Measurements from ENCODE around the gene DUSP1. TPM values are rescaled to one million over a fixed set of nuclear protein-coding genes. Genes with fewer than 3 reads are reported as not detected.

Gene DUSP1
- total RNA-seq, 1 experiment from 2014 or later = 16.6 TPM

DNA sequence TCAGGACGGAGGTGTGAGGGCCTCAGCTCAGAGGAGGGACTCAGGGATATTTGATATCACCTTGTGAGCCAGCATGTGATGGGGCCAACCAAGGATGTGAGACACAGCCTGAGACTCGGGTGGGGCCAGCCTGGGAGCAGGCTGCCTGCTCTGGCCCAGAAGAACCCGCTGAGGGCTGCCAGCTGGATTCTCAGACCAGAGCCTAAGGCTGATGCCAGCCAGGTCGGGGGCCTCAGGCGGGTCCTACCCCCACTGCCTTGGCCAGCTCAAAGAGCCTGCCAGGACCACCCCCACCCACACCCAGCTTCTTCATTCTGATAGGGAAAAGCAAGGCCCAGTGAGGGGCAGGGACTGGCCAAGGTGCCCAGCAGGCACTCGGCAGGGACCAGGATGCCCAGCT lies 20.3 kb upstream of the DUSP1 start:
- POLR2A ChIA-PET = no interaction called here
- H3K4me2 ChIP-seq (ENCODE audit: low read length) = no peak overlapping the region

DNA sequence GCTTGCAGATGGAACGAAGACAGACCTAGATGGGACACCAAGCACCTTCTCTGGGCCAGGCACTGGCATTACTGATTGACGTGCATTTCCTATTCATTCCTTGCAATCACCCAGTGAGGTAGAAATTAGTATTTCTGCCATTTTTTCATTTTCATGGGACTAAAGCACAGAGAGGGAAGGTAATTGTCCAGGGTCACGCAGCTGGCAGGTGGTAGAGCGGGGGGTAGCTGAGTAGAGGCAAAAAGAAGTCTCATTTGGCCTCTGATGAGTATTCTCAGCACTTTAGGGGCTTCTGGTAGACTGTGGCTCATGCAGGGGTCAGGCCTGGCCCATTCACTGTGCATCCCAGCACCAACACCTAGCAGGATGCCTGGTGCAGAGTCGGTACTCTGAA lies 19.5 kb upstream of the DUSP1 start:
- POLR2A ChIA-PET = no interaction called here
- no peak overlapping the region for H3K4me3 ChIP-seq (replicated peaks in 1 of 2; ENCODE audit: low read depth in 1 of 2, low read length in 2 of 2)
- H3K9ac ChIP-seq (ENCODE audit: low read length) = no peak overlapping the region
- H3K27me3 ChIP-seq (ENCODE audit: insufficient read depth, low read length) = no peaks in the 10 kb centered on the region
- H3K27ac ChIP-seq (ENCODE audit: low read depth, low read length) = no peak overlapping the region
- H3K9me3 ChIP-seq (ENCODE audit: control insufficient read depth in 1 of 2, insufficient read depth in 1 of 2, low read depth in 1 of 2, low read length in 2 of 2) = no peaks in the 10 kb centered on the region
- intact Hi-C loops (cut with micrococcal nuclease) = no loop called here
- RAD21 ChIA-PET (ENCODE audit: low non-redundant PET in 1 of 2, low total read pairs in 2 of 2, uncharacterized antibody in 2 of 2, unreplicated experiment in 2 of 2) = no interaction called here
- TF ChIP-seq SP1 (IDR thresholded peaks at IDR 0.05; ENCODE audit: low read depth) (no peak), EGR1 (IDR thresholded peaks at IDR 0.05; ENCODE audit: low read depth) (no peak), POLR2A (IDR thresholded peaks at IDR 0.05; ENCODE audit: borderline replicate concordance, extremely low read depth, insufficient read depth, insufficient read length) (no peak), YY1 (IDR thresholded peaks at IDR 0.05; ENCODE audit: extremely low read depth, insufficient replicate concordance, low read depth, low read length) (no peak), RAD21 (IDR thresholded peaks at IDR 0.05; ENCODE audit: low read depth) (no peak)
- TF ChIP-seq, protein P1, sequence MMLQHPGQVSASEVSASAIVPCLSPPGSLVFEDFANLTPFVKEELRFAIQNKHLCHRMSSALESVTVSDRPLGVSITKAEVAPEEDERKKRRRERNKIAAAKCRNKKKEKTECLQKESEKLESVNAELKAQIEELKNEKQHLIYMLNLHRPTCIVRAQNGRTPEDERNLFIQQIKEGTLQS (IDR thresholded peaks at IDR 0.05) = no peak
- TF ChIP-seq, protein P2, sequence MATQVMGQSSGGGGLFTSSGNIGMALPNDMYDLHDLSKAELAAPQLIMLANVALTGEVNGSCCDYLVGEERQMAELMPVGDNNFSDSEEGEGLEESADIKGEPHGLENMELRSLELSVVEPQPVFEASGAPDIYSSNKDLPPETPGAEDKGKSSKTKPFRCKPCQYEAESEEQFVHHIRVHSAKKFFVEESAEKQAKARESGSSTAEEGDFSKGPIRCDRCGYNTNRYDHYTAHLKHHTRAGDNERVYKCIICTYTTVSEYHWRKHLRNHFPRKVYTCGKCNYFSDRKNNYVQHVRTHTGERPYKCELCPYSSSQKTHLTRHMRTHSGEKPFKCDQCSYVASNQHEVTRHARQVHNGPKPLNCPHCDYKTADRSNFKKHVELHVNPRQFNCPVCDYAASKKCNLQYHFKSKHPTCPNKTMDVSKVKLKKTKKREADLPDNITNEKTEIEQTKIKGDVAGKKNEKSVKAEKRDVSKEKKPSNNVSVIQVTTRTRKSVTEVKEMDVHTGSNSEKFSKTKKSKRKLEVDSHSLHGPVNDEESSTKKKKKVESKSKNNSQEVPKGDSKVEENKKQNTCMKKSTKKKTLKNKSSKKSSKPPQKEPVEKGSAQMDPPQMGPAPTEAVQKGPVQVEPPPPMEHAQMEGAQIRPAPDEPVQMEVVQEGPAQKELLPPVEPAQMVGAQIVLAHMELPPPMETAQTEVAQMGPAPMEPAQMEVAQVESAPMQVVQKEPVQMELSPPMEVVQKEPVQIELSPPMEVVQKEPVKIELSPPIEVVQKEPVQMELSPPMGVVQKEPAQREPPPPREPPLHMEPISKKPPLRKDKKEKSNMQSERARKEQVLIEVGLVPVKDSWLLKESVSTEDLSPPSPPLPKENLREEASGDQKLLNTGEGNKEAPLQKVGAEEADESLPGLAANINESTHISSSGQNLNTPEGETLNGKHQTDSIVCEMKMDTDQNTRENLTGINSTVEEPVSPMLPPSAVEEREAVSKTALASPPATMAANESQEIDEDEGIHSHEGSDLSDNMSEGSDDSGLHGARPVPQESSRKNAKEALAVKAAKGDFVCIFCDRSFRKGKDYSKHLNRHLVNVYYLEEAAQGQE (IDR thresholded peaks at IDR 0.05; ENCODE audit: low read depth) = no peak
- TF ChIP-seq, protein P3, sequence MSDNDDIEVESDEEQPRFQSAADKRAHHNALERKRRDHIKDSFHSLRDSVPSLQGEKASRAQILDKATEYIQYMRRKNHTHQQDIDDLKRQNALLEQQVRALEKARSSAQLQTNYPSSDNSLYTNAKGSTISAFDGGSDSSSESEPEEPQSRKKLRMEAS (IDR thresholded peaks at IDR 0.05) = no peak
- no peak overlapping the region for H3K4me2 ChIP-seq (ENCODE audit: low read length)
- no peaks in the 10 kb centered on the region for H4K20me1 ChIP-seq (ENCODE audit: insufficient read depth)
- no peak for DNase-seq (ENCODE audit: low read depth, low spot score)
- no peaks in the 10 kb centered on the region for H3K79me2 ChIP-seq (ENCODE audit: insufficient read depth, low read length)
- no peaks in the 10 kb centered on the region for H3K36me3 ChIP-seq (ENCODE audit: control insufficient read depth in 1 of 2, insufficient read depth in 2 of 2, low read length in 2 of 2)
- no peak for ATAC-seq
- peaks cover 3 to 25% of the 10 kb centered on the region in 2 experiments; a peak in 2 of 4 replicates for H3K4me1 ChIP-seq (ENCODE audit: control insufficient read depth in 1 of 2, insufficient read depth in 2 of 2, low read length in 2 of 2)
- H2AFZ ChIP-seq (ENCODE audit: low read depth, low read length, poor library complexity, severe bottlenecking) = no peak overlapping the region
- no peaks in the 10 kb centered on the region for H3K9me2 ChIP-seq (ENCODE audit: insufficient read depth)
- CTCF ChIA-PET = no interaction called here
- no TSS peak for BruUV-seq (replicated peaks)

More for the DNA sequence above, 20.3 kb upstream of the DUSP1 start:
- H3K9me3 ChIP-seq (ENCODE audit: control insufficient read depth in 1 of 2, insufficient read depth in 1 of 2, low read depth in 1 of 2, low read length in 2 of 2) = no peaks in the 10 kb centered on the region
- H3K9ac ChIP-seq (ENCODE audit: low read length) = no peak overlapping the region
- H3K4me1 ChIP-seq (ENCODE audit: control insufficient read depth in 1 of 2, insufficient read depth in 2 of 2, low read length in 2 of 2) = peaks cover 3 to 25% of the 10 kb centered on the region in 2 experiments; a peak in 2 of 4 replicates
- H3K4me3 ChIP-seq (replicated peaks in 1 of 2; ENCODE audit: low read depth in 1 of 2, low read length in 2 of 2) = no peak overlapping the region
- RAD21 ChIA-PET (ENCODE audit: low non-redundant PET in 1 of 2, low total read pairs in 2 of 2, uncharacterized antibody in 2 of 2, unreplicated experiment in 2 of 2) = no interaction called here
- TF ChIP-seq ZFX (IDR thresholded peaks at IDR 0.05) (no peak), EZH2 (IDR thresholded peaks at IDR 0.05) (no peak), EZH2phosphoT487 (IDR thresholded peaks at IDR 0.05; ENCODE audit: borderline replicate concordance) (no peak), ZNF274 (IDR thresholded peaks at IDR 0.05; ENCODE audit: low read depth, low read length) (no peak), FOSL1 (IDR thresholded peaks at IDR 0.05; ENCODE audit: low read depth) (no peak), SRF (IDR thresholded peaks at IDR 0.05; ENCODE audit: low read depth) (no peak), YY1 (IDR thresholded peaks at IDR 0.05; ENCODE audit: extremely low read depth, insufficient replicate concordance, low read depth, low read length) (no peak), POLR2A (IDR thresholded peaks at IDR 0.05; ENCODE audit: borderline replicate concordance, extremely low read depth, insufficient read depth, insufficient read length) (no peak), TCF7L2 (IDR thresholded peaks at IDR 0.05; ENCODE audit: borderline replicate concordance, extremely low read depth, insufficient read depth, insufficient read length) (no peak), SIN3A (IDR thresholded peaks at IDR 0.05; ENCODE audit: low read depth) (no peak)
- TF ChIP-seq, protein P4, sequence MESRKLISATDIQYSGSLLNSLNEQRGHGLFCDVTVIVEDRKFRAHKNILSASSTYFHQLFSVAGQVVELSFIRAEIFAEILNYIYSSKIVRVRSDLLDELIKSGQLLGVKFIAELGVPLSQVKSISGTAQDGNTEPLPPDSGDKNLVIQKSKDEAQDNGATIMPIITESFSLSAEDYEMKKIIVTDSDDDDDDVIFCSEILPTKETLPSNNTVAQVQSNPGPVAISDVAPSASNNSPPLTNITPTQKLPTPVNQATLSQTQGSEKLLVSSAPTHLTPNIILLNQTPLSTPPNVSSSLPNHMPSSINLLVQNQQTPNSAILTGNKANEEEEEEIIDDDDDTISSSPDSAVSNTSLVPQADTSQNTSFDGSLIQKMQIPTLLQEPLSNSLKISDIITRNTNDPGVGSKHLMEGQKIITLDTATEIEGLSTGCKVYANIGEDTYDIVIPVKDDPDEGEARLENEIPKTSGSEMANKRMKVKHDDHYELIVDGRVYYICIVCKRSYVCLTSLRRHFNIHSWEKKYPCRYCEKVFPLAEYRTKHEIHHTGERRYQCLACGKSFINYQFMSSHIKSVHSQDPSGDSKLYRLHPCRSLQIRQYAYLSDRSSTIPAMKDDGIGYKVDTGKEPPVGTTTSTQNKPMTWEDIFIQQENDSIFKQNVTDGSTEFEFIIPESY (IDR thresholded peaks at IDR 0.05; ENCODE audit: extremely low read depth, insufficient replicate concordance, low read length) = no peak
- no peaks in the 10 kb centered on the region for H3K27me3 ChIP-seq (ENCODE audit: insufficient read depth, low read length)
- no peaks in the 10 kb centered on the region for H3K9me2 ChIP-seq (ENCODE audit: insufficient read depth)
- no peaks in the 10 kb centered on the region for H4K20me1 ChIP-seq (ENCODE audit: insufficient read depth)
- H3K36me3 ChIP-seq (ENCODE audit: control insufficient read depth in 1 of 2, insufficient read depth in 2 of 2, low read length in 2 of 2) = no peaks in the 10 kb centered on the region
- ATAC-seq = no peak
- no TSS peak for BruUV-seq (replicated peaks)
- CTCF ChIA-PET = no interaction called here
- DNase-seq (ENCODE audit: low read depth, low spot score) = no peak
- intact Hi-C loops (cut with micrococcal nuclease) = no loop called here
- H3K27ac ChIP-seq (ENCODE audit: low read depth, low read length) = no peak overlapping the region
- H3K79me2 ChIP-seq (ENCODE audit: insufficient read depth, low read length) = no peaks in the 10 kb centered on the region
- no peak overlapping the region for H2AFZ ChIP-seq (ENCODE audit: low read depth, low read length, poor library complexity, severe bottlenecking)

Data from HCT116 (cell line).